ENCODE results near the gene TIMM22.
A peak's percentile ranks its signal among the peaks of the same experiment; 100 is the strongest.
"Not testable (repeated sequence)": the region's sequence is repeated elsewhere in the genome, so short reads cannot be mapped to it uniquely, and the experiment has no call there.

TIMM22 gene

DNA sequence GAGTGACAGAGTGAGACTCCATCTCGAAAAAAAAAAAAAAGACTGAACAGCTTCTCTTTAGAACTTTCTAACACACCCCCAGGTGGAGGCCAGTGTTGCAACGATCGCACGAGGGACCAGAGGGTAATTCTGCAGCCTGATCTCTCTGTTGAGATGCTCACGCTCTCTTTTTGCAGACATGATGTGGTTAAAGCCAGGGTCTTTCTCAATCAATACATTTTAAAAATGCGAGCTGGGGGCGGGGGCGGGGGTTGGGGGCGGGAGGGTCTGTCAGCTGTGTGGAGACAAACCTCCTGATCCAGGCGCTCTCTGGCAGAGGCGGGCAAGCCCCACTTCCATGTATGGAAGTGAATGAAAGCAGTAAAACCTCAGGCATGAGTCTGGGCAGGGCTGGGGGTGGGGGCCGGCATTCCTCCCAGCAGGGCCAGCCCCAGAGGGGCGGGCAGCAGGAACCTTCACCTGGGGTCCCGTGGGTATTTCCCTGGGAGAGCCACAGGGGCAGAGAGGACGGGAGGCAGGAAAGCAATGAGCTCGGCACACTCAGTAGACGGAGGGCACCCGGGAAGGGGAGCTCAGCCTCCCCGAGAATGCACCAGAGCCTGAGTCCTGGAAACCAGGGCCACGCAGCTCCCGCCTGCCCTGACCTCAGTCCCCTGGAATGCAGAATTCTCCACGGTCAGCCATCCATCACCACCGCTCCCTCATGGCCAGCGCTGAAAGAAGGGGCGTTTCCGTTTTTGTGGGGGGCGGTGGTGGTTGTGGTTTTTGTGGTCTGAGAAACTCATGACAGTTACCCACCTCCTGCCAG lies 45.4 kb upstream of the TIMM22 start (continued):
- 0 out of 2 replicates have a peak, but pooled peaks have one; percentile 30 for TF ChIP-seq BCL11A (tag by site-specific recombination; IDR thresholded peaks at IDR 0.05; ENCODE audit: low read depth)
- no peak for TF ChIP-seq OSR2 (tag by site-specific recombination; IDR thresholded peaks at IDR 0.05)
- no peak for TF ChIP-seq ZNF221 (tag by site-specific recombination; IDR thresholded peaks at IDR 0.05; ENCODE audit: borderline replicate concordance)
- TF ChIP-seq, protein P1, sequence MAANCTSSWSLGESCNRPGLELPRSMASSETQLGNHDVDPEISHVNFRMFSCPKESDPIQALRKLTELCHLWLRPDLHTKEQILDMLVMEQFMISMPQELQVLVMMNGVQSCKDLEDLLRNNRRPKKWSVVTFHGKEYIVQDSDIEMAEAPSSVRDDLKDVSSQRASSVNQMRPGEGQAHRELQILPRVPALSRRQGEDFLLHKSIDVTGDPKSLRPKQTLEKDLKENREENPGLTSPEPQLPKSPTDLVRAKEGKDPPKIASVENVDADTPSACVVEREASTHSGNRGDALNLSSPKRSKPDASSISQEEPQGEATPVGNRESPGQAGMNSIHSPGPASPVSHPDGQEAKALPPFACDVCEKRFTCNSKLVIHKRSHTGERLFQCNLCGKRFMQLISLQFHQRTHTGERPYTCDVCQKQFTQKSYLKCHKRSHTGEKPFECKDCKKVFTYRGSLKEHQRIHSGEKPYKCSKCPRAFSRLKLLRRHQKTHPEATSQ (tag by site-specific recombination; IDR thresholded peaks at IDR 0.05) = no peak
- TF ChIP-seq ZNF335 (tag by site-specific recombination; conservative IDR thresholded peaks at IDR 0.05) = peak; percentile 29; the same call in 1 of the 2 replicates

DNA sequence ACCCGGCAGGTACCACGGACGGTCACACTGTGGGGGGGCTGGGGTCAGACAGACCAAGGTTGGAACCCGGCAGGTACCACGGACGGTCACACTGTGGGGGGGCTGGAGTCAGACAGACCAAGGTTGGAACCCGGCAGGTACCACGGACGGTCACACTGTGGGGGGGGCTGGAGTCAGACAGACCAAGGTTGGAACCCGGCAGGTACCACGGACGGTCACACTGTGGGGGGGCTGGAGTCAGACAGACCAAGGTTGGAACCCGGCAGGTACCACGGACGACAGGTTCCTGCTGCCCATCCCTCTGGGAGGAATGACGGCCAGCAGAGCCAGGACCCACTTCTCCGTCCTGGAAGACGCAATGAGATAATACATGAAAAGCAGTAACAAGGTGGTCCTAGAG lies 44.3 kb upstream of the TIMM22 start:
- CTCF ChIA-PET; H3K9me3 ChIP-seq (ENCODE audit: control insufficient read depth, insufficient read depth, low read depth, low read length); H3K36me3 ChIP-seq (ENCODE audit: control insufficient read depth in 2 of 2, insufficient read depth in 1 of 2, low read length in 2 of 2); H3K4me3 ChIP-seq (ENCODE audit: low read depth, low read length); POLR2A ChIA-PET; H3K27ac ChIP-seq (ENCODE audit: extremely low read depth, low read depth, low read length): not testable (repeated sequence)
- peaks cover 18% of the 10 kb centered on the region for H3K4me1 ChIP-seq (ENCODE audit: control insufficient read depth, insufficient read depth, low read length)

DNA sequence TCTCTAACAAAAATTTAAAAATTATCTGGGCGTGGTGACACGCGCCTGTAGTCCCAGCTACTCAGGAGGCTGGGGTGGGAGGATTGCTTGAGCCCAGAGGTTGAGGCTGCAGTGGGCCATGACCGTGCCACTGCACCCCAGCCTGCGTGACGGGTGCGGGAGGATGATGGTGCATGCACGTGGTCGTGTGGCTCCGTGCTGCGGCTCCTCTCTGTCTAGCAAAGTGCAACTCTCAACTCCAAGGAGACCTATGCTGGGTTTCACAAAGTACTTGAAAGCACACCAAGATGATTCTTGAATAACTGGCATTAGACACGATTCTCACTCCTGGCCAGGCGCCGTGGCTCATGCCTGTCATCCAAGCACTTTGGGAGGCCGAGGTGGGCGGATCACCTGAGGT lies 43.2 kb upstream of the TIMM22 start:
- Histone ChIP-seq H3K4me3 (ENCODE audit: low read depth, low read length) (no peak overlapping the region), H3K4me1 (ENCODE audit: control insufficient read depth, insufficient read depth, low read length) (peaks cover 21% of the 10 kb centered on the region), H3K36me3 (ENCODE audit: control insufficient read depth in 2 of 2, insufficient read depth in 1 of 2, low read length in 2 of 2) (no peaks in the 10 kb centered on the region), H3K27ac (ENCODE audit: extremely low read depth, low read depth, low read length) (no peak overlapping the region), H3K9me3 (ENCODE audit: control insufficient read depth, insufficient read depth, low read depth, low read length) (no peaks in the 10 kb centered on the region)
- ChIA-PET POLR2A (interaction anchor here (0.6 kb wide), 1 partner anchor 19 kb away, joined by 4 read pairs; no protein-coding TSS in a partner anchor), CTCF (interaction anchor here (0.9 kb wide), 1 partner anchor 27 kb away, joined by 3 read pairs; no protein-coding TSS in a partner anchor)
- no peak for TF ChIP-seq YY2 (tag by site-specific recombination; IDR thresholded peaks at IDR 0.05)
- no peak for TF ChIP-seq ZNF747 (tag by site-specific recombination; IDR thresholded peaks at IDR 0.05)
- TF ChIP-seq HOXC10 (CRISPR knock-in tag; IDR thresholded peaks at IDR 0.05) = no peak
- TF ChIP-seq ZNF202 (tag by site-specific recombination; IDR thresholded peaks at IDR 0.05; ENCODE audit: borderline replicate concordance) = no peak
- TF ChIP-seq, protein P2, sequence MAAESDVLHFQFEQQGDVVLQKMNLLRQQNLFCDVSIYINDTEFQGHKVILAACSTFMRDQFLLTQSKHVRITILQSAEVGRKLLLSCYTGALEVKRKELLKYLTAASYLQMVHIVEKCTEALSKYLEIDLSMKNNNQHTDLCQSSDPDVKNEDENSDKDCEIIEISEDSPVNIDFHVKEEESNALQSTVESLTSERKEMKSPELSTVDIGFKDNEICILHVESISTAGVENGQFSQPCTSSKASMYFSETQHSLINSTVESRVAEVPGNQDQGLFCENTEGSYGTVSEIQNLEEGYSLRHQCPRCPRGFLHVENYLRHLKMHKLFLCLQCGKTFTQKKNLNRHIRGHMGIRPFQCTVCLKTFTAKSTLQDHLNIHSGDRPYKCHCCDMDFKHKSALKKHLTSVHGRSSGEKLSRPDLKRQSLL (tag by site-specific recombination; IDR thresholded peaks at IDR 0.05) = no peak
- TF ChIP-seq ZNF843 (tag by site-specific recombination; IDR thresholded peaks at IDR 0.05) = no peak
- TF ChIP-seq, protein P3, sequence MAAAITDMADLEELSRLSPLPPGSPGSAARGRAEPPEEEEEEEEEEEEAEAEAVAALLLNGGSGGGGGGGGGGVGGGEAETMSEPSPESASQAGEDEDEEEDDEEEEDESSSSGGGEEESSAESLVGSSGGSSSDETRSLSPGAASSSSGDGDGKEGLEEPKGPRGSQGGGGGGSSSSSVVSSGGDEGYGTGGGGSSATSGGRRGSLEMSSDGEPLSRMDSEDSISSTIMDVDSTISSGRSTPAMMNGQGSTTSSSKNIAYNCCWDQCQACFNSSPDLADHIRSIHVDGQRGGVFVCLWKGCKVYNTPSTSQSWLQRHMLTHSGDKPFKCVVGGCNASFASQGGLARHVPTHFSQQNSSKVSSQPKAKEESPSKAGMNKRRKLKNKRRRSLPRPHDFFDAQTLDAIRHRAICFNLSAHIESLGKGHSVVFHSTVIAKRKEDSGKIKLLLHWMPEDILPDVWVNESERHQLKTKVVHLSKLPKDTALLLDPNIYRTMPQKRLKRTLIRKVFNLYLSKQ (tag by site-specific recombination; IDR thresholded peaks at IDR 0.05; ENCODE audit: borderline replicate concordance) = no peak
- TF ChIP-seq SP2 (tag by site-specific recombination; IDR thresholded peaks at IDR 0.05) = no peak
- TF ChIP-seq ZNF23 (tag by site-specific recombination; IDR thresholded peaks at IDR 0.05; ENCODE audit: borderline replicate concordance) = no peak
- no peak for TF ChIP-seq ZNF174 (tag by site-specific recombination; IDR thresholded peaks at IDR 0.05)
- TF ChIP-seq, protein P4, sequence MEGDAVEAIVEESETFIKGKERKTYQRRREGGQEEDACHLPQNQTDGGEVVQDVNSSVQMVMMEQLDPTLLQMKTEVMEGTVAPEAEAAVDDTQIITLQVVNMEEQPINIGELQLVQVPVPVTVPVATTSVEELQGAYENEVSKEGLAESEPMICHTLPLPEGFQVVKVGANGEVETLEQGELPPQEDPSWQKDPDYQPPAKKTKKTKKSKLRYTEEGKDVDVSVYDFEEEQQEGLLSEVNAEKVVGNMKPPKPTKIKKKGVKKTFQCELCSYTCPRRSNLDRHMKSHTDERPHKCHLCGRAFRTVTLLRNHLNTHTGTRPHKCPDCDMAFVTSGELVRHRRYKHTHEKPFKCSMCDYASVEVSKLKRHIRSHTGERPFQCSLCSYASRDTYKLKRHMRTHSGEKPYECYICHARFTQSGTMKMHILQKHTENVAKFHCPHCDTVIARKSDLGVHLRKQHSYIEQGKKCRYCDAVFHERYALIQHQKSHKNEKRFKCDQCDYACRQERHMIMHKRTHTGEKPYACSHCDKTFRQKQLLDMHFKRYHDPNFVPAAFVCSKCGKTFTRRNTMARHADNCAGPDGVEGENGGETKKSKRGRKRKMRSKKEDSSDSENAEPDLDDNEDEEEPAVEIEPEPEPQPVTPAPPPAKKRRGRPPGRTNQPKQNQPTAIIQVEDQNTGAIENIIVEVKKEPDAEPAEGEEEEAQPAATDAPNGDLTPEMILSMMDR (tag by site-specific recombination; IDR thresholded peaks at IDR 0.05) = no peak
- TF ChIP-seq ZBTB1 (tag by site-specific recombination; IDR thresholded peaks at IDR 0.05) = no peak
- TF ChIP-seq ZNF350 (tag by site-specific recombination; IDR thresholded peaks at IDR 0.05) = no peak
- TF ChIP-seq ZNF433 (tag by site-specific recombination; IDR thresholded peaks at IDR 0.05; ENCODE audit: low read depth) = no peak
- TF ChIP-seq ZNF585B (tag by site-specific recombination; IDR thresholded peaks at IDR 0.05) = no peak
- TF ChIP-seq ZNF558 (tag by site-specific recombination; IDR thresholded peaks at IDR 0.05) = no peak
- TF ChIP-seq, protein P5, sequence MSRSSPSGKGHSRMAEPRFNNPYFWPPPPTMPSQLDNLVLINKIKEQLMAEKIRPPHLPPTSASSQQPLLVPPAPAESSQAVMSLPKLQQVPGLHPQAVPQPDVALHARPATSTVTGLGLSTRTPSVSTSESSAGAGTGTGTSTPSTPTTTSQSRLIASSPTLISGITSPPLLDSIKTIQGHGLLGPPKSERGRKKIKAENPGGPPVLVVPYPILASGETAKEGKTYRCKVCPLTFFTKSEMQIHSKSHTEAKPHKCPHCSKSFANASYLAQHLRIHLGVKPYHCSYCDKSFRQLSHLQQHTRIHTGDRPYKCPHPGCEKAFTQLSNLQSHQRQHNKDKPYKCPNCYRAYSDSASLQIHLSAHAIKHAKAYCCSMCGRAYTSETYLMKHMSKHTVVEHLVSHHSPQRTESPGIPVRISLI (tag by site-specific recombination; IDR thresholded peaks at IDR 0.05) = no peak
- TF ChIP-seq SCRT1 (tag by site-specific recombination; IDR thresholded peaks at IDR 0.05; ENCODE audit: borderline replicate concordance) = no peak
- TF ChIP-seq, protein P6, sequence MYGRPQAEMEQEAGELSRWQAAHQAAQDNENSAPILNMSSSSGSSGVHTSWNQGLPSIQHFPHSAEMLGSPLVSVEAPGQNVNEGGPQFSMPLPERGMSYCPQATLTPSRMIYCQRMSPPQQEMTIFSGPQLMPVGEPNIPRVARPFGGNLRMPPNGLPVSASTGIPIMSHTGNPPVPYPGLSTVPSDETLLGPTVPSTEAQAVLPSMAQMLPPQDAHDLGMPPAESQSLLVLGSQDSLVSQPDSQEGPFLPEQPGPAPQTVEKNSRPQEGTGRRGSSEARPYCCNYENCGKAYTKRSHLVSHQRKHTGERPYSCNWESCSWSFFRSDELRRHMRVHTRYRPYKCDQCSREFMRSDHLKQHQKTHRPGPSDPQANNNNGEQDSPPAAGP (tag by site-specific recombination; IDR thresholded peaks at IDR 0.05) = no peak
- no peak for TF ChIP-seq ZFP37 (tag by site-specific recombination; IDR thresholded peaks at IDR 0.05)

Measured in HEK293 (cell line).